Activated CD4-positive, alpha-beta T cell treated with anti-CD3 and anti-CD28 coated beads, Interleukin-2, amount 10 ng/mL, durations not matched to agents 7 days and 5 days (primary cell): Measurements from ENCODE around the gene FOXO1. TPM values are rescaled to one million over a fixed set of nuclear protein-coding genes. Genes with fewer than 3 reads are reported as not detected.
A peak's percentile ranks its signal among the peaks of the same experiment; 100 is the strongest.

Source experiments
- CTCF ChIA-PET: fragments of 350-600 bp; sonication (Branson Sonifier 250); formaldehyde crosslinking; loops from one replicate; lab custom pipeline; 2021; ENCODE audit warnings: antibody characterized with exemption; lab: Charles Lee
- POLR2A ChIA-PET: fragments of 350-600 bp; sonication (Branson Sonifier 250); formaldehyde crosslinking; loops from one replicate; lab custom pipeline; 2021; ENCODE audit warnings: antibody characterized with exemption; lab: Charles Lee
- DNase-seq: peaks from one replicate; pipeline ENCODE4 v3.0.0-alpha.2; 2020
- H3K27ac Mint-ChIP-seq: one replicate; pipeline ENCODE4 v1.8.0; 2021; ENCODE audit warnings: mild to moderate bottlenecking, moderate library complexity, mixed read lengths
- H3K27me3 Mint-ChIP-seq: one replicate; pipeline ENCODE4 v1.8.0; 2021; ENCODE audit warnings: mixed read lengths
- H3K36me3 Mint-ChIP-seq: one replicate; pipeline ENCODE4 v1.8.0; 2021; ENCODE audit warnings: low read depth, mixed read lengths
- H3K4me1 Mint-ChIP-seq: one replicate; pipeline ENCODE4 v1.8.0; 2021; ENCODE audit warnings: mixed read lengths
- H3K4me3 Mint-ChIP-seq: one replicate; pipeline ENCODE4 v1.8.0; 2021; ENCODE audit warnings: mild to moderate bottlenecking, moderate library complexity, mixed read lengths
- H3K9me3 Mint-ChIP-seq: one replicate; pipeline ENCODE4 v1.8.0; 2021; ENCODE audit warnings: mixed read lengths
- total RNA-seq, 2 experiments: library from RNA; stranded (reverse); gene quantifications; one replicate each; pipeline ENCODE4 v1.2.3, GENCODE V29; 2021

The FOXO1 gene
- total RNA-seq, 2 experiments from 2014 or later: 40.3 to 46.5 TPM

GRCh38 chr13:40519637-40520036 is 146.8 kb downstream of the FOXO1 start:
- H3K27me3 Mint-ChIP-seq: no peaks in the 10 kb centered on the region
- H3K36me3 Mint-ChIP-seq: peaks cover 5% of the 10 kb centered on the region
- POLR2A ChIA-PET: no interaction called here
- peaks cover 2% of the 10 kb centered on the region for H3K9me3 Mint-ChIP-seq
- no peak overlapping the region for H3K27ac Mint-ChIP-seq
- CTCF ChIA-PET: no interaction called here
- no peak overlapping the region for H3K4me3 Mint-ChIP-seq
- DNase-seq: no peak
- peaks cover 32% of the 10 kb centered on the region for H3K4me1 Mint-ChIP-seq

DNA sequence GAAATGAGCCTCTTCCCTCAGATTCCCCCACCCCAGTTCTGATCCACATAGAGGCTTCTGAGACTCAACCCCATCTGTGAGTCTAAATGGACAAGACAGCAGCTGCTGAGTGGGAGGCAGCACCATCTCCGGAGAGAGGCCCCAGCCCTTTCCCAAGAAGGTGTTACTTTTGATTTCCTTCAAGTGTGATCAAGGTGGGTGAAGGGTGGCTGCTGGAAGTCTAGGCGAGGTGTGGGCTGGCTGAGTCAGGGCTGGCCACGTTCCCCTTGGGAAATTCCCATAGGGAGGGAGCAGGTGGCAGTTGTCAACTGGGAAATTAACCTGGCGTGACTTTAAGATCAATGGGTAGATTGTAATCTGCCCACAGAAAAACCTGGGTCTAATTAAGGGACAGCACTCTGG is 148.0 kb downstream of the FOXO1 start:
- no peak overlapping the region for H3K4me3 Mint-ChIP-seq

GRCh38 chr13:40517486-40518480 is 148.7 kb downstream of the FOXO1 start:
- H3K27me3 Mint-ChIP-seq: no peaks in the 10 kb centered on the region
- H3K4me1 Mint-ChIP-seq: peaks cover 40% of the 10 kb centered on the region
- no peak for DNase-seq
- ChIA-PET CTCF (interaction anchor here (0.9 to 1.8 kb wide), 3 partner anchors 9 to 150 kb away, joined by 3 to 6 read pairs (median 3); no protein-coding TSS in a partner anchor), POLR2A (interaction anchor here (0.7 kb wide), 1 partner anchor 9 kb away, joined by 3 read pairs; no protein-coding TSS in a partner anchor)
- peaks cover 5% of the 10 kb centered on the region for H3K36me3 Mint-ChIP-seq
- H3K4me3 Mint-ChIP-seq: no peak overlapping the region
- H3K9me3 Mint-ChIP-seq: no peaks in the 10 kb centered on the region
- no peak overlapping the region for H3K27ac Mint-ChIP-seq

More for the DNA sequence above, 148.0 kb downstream of the FOXO1 start:
- H3K9me3 Mint-ChIP-seq: no peaks in the 10 kb centered on the region
- peak; percentile 19 for DNase-seq
- no peaks in the 10 kb centered on the region for H3K27me3 Mint-ChIP-seq
- ChIA-PET CTCF (no interaction called here), POLR2A (no interaction called here)
- peaks cover 5% of the 10 kb centered on the region for H3K36me3 Mint-ChIP-seq
- H3K4me1 Mint-ChIP-seq: peaks cover 33% of the 10 kb centered on the region
- H3K27ac Mint-ChIP-seq: peak overlapping the region; percentile 48

- ChIA-PET POLR2A (no interaction called here), CTCF (interaction anchor here (0.6 kb wide), 1 partner anchor 1507 kb away, joined by 4 read pairs; no protein-coding TSS in a partner anchor)
- Mint-ChIP-seq H3K27ac (no peak overlapping the region), H3K9me3 (no peaks in the 10 kb centered on the region), H3K4me3 (no peak overlapping the region), H3K4me1 (peaks cover 39% of the 10 kb centered on the region), H3K36me3 (peaks cover 11% of the 10 kb centered on the region), H3K27me3 (no peaks in the 10 kb centered on the region)
- no peak for DNase-seq
Observed at GRCh38 chr13:40515702-40516101, 150.7 kb downstream of the FOXO1 start.

GRCh38 chr13:40514802-40515201 is 151.6 kb downstream of the FOXO1 start:
- H3K27ac Mint-ChIP-seq: no peak overlapping the region
- CTCF ChIA-PET: interaction anchor here (1.3 kb wide), 1 partner anchor 55 kb away, joined by 4 read pairs; no protein-coding TSS in a partner anchor
- POLR2A ChIA-PET: no interaction called here

GRCh38 chr13:40509876-40510275 is 156.6 kb downstream of the FOXO1 start:
- POLR2A ChIA-PET: interaction anchor here (0.6 kb wide), 1 partner anchor 22 kb away, joined by 5 read pairs; no protein-coding TSS in a partner anchor
- no peaks in the 10 kb centered on the region for H3K27me3 Mint-ChIP-seq
- no peaks in the 10 kb centered on the region for H3K9me3 Mint-ChIP-seq
- peak overlapping the region; percentile 39 for H3K27ac Mint-ChIP-seq
- H3K36me3 Mint-ChIP-seq: peaks cover 6% of the 10 kb centered on the region
- peaks cover 45% of the 10 kb centered on the region for H3K4me1 Mint-ChIP-seq
- CTCF ChIA-PET: interaction anchor here (0.7 kb wide), 1 partner anchor 86 kb away, joined by 5 read pairs; no protein-coding TSS in a partner anchor
- DNase-seq: no peak
- no peak overlapping the region for H3K4me3 Mint-ChIP-seq

More at GRCh38 chr13:40514802-40515201, 151.6 kb downstream of the FOXO1 start:
- Mint-ChIP-seq H3K4me1 (peaks cover 41% of the 10 kb centered on the region), H3K27me3 (no peaks in the 10 kb centered on the region), H3K9me3 (no peaks in the 10 kb centered on the region), H3K4me3 (no peak overlapping the region), H3K36me3 (peaks cover 9% of the 10 kb centered on the region)
- DNase-seq: no peak

GRCh38 chr13:40508767-40509342 is 157.6 kb downstream of the FOXO1 start:
- no peaks in the 10 kb centered on the region for H3K27me3 Mint-ChIP-seq
- ChIA-PET POLR2A (interaction anchor here (0.6 kb wide), 2 partner anchors 21 to 54 kb away, joined by 3 to 5 read pairs; no protein-coding TSS in a partner anchor), CTCF (interaction anchor here (1.2 kb wide), 1 partner anchor 12 kb away, joined by 4 read pairs; no protein-coding TSS in a partner anchor)
- no peak for DNase-seq
- H3K4me3 Mint-ChIP-seq: no peak overlapping the region
- H3K27ac Mint-ChIP-seq: peak overlapping the region; percentile 77
- H3K4me1 Mint-ChIP-seq: peaks cover 45% of the 10 kb centered on the region
- peaks cover 6% of the 10 kb centered on the region for H3K36me3 Mint-ChIP-seq
- H3K9me3 Mint-ChIP-seq: peaks cover 3% of the 10 kb centered on the region

- DNase-seq: no peak
- Mint-ChIP-seq H3K4me3 (no peak overlapping the region), H3K27me3 (no peaks in the 10 kb centered on the region), H3K4me1 (peaks cover 40% of the 10 kb centered on the region), H3K27ac (peak overlapping the region; percentile 77), H3K36me3 (peaks cover 6% of the 10 kb centered on the region), H3K9me3 (peaks cover 3% of the 10 kb centered on the region)
- CTCF ChIA-PET: interaction anchor here (0.6 to 1.2 kb wide), 3 partner anchors 13 to 565 kb away, joined by 3 to 6 read pairs (median 4); no protein-coding TSS in a partner anchor
- POLR2A ChIA-PET: interaction anchor here (0.6 kb wide), 1 partner anchor 55 kb away, joined by 3 read pairs; no protein-coding TSS in a partner anchor
Observed at GRCh38 chr13:40508127-40508526, 158.3 kb downstream of the FOXO1 start.

- no peak overlapping the region for H3K4me3 Mint-ChIP-seq
- peaks cover 32% of the 10 kb centered on the region for H3K4me1 Mint-ChIP-seq
- H3K27me3 Mint-ChIP-seq: no peaks in the 10 kb centered on the region
- ChIA-PET CTCF (interaction anchor here (1.0 kb wide), 1 partner anchor 50 kb away, joined by 3 read pairs; no protein-coding TSS in a partner anchor), POLR2A (interaction anchor here (0.7 kb wide), 1 partner anchor 259 kb away, joined by 3 read pairs; no protein-coding TSS in a partner anchor)
- H3K36me3 Mint-ChIP-seq: peaks cover 3% of the 10 kb centered on the region
- no peak overlapping the region for H3K27ac Mint-ChIP-seq
- H3K9me3 Mint-ChIP-seq: peaks cover 5% of the 10 kb centered on the region
- no peak for DNase-seq
Observed at GRCh38 chr13:40506592-40507446, 159.6 kb downstream of the FOXO1 start.
